ENCODE measurements around the gene IQCH.

IQCH gene

GRCh38 chr15:67384761-67385160 lies 130.2 kb downstream of the IQCH start:
- TF ChIP-seq CTCF (IDR thresholded peaks at IDR 0.05; ENCODE audit: low read depth, low read length, missing control alignments): no peak
- H3K4me3 ChIP-seq (ENCODE audit: low read depth, low read length): no peak overlapping the region

GRCh38 chr15:67385971-67386370 lies 131.4 kb downstream of the IQCH start:
- no peak for DNase-seq (ENCODE audit: low read depth)
- H3K4me3 ChIP-seq (ENCODE audit: low read depth, low read length): no peak overlapping the region
- no peak for TF ChIP-seq CTCF (IDR thresholded peaks at IDR 0.05; ENCODE audit: low read depth, low read length, missing control alignments)

More at GRCh38 chr15:67384761-67385160, 130.2 kb downstream of the IQCH start:
- no peak for DNase-seq (ENCODE audit: low read depth)

- no peak for TF ChIP-seq CTCF (IDR thresholded peaks at IDR 0.05; ENCODE audit: low read depth, low read length, missing control alignments)
- no peak for DNase-seq (ENCODE audit: low read depth)
- H3K4me3 ChIP-seq (ENCODE audit: low read depth, low read length): no peak overlapping the region
Observed at GRCh38 chr15:67386947-67387346, 132.4 kb downstream of the IQCH start.

- DNase-seq (ENCODE audit: low read depth): no peak
- H3K4me3 ChIP-seq (ENCODE audit: low read depth, low read length): no peak overlapping the region
- no peak for TF ChIP-seq CTCF (IDR thresholded peaks at IDR 0.05; ENCODE audit: low read depth, low read length, missing control alignments)
Observed at GRCh38 chr15:67389975-67390374, 135.4 kb downstream of the IQCH start.

- DNase-seq (ENCODE audit: low read depth): no peak
- TF ChIP-seq CTCF (IDR thresholded peaks at IDR 0.05; ENCODE audit: low read depth, low read length, missing control alignments): no peak
- H3K4me3 ChIP-seq (ENCODE audit: low read depth, low read length): no peak overlapping the region
Observed at GRCh38 chr15:67394873-67395639, 140.5 kb downstream of the IQCH start.

- no peak overlapping the region for H3K4me3 ChIP-seq (ENCODE audit: low read depth, low read length)
- no peak for TF ChIP-seq CTCF (IDR thresholded peaks at IDR 0.05; ENCODE audit: low read depth, low read length, missing control alignments)
- no peak for DNase-seq (ENCODE audit: low read depth)
Observed at GRCh38 chr15:67396114-67396513, 141.5 kb downstream of the IQCH start.

GRCh38 chr15:67397139-67397538 lies 142.6 kb downstream of the IQCH start:
- no peak for TF ChIP-seq CTCF (IDR thresholded peaks at IDR 0.05; ENCODE audit: low read depth, low read length, missing control alignments)
- DNase-seq (ENCODE audit: low read depth): no peak
- H3K4me3 ChIP-seq (ENCODE audit: low read depth, low read length): no peak overlapping the region
